ENCODE data around the gene TSHZ2. TPM values are rescaled to one million over a fixed set of nuclear protein-coding genes. Genes with fewer than 3 reads are reported as not detected.

The TSHZ2 gene
- total RNA-seq, 1 donor from 2014 or later: 30.4 TPM

- TF ChIP-seq POLR2A (IDR thresholded peaks at IDR 0.05) (no peak), CTCF (IDR thresholded peaks at IDR 0.05) (no peak), POLR2AphosphoS5 (IDR thresholded peaks at IDR 0.05; ENCODE audit: insufficient read depth in 1 of 2, low read depth in 1 of 2) (no peak)
- H3K4me1 ChIP-seq: no peaks in the 10 kb centered on the region
- no peaks in the 10 kb centered on the region for H3K9me3 ChIP-seq
- no peak overlapping the region for H3K27ac ChIP-seq
- intact Hi-C loops (cut with DNase I): no loop called here
- DNase-seq (ENCODE audit: extremely low spot score in 2 of 2): no peak
- no peak overlapping the region for H3K4me3 ChIP-seq
- no peaks in the 10 kb centered on the region for H3K36me3 ChIP-seq
- no peaks in the 10 kb centered on the region for H3K27me3 ChIP-seq
These were observed 258.9 kb downstream of the TSHZ2 start for GRCh38 chr20:53231061-53231460.

DNA sequence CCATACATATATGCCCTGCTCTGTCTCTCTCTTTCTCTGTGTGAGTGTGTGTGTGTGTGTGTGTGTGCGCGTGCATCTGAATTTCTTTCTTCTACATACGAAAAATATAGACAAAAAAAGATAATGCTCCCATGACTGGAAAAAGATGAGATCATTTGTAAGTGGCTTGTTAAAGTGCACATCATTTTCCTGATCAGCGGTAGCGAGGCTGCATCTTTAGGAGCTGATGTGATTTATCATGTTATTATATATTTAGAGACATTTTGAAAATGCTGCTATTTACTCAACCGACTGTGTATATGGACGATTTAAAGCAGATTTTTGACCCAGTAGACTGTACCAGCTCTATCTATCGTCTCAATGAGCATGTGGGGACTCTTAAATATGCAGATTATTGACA is 265.3 kb downstream of the TSHZ2 start:
- intact Hi-C loops (cut with DNase I): no loop called here
- H3K4me1 ChIP-seq: no peaks in the 10 kb centered on the region

DNA sequence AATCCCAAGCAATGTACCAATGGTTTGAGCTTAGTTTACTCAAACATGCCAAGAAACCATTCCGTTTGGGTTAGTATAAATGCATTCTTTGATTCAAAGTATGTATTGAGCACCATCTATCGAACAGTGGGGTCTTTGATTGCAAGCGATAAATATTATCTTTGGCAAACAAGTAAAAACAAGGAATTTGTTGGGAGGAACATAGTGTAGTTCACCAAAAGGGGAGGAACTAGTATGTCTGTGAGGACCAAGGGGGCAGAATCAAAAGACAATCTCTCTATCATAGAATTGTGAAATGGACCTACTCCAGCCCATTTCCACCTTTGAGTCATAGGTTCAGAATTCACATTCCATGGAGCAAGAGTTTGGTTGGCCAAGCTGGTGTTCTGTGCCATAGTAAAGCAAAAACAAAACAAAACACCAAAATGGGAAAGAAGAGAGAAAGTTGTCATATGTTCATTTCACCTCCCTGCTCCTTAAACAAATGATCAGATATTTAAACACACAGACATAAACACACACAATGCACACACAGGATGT is 266.0 kb downstream of the TSHZ2 start:
- no peaks in the 10 kb centered on the region for H3K36me3 ChIP-seq
- intact Hi-C loops (cut with DNase I): no loop called here
- TF ChIP-seq POLR2AphosphoS5 (IDR thresholded peaks at IDR 0.05; ENCODE audit: insufficient read depth in 1 of 2, low read depth in 1 of 2): no peak
- TF ChIP-seq CTCF (IDR thresholded peaks at IDR 0.05): no peak
- TF ChIP-seq POLR2A (IDR thresholded peaks at IDR 0.05): no peak

More for the DNA sequence above, 265.3 kb downstream of the TSHZ2 start:
- Histone ChIP-seq H3K36me3 (no peaks in the 10 kb centered on the region), H3K9me3 (no peaks in the 10 kb centered on the region), H3K27ac (no peak overlapping the region), H3K4me3 (no peak overlapping the region), H3K27me3 (no peaks in the 10 kb centered on the region)
- no peak for DNase-seq (ENCODE audit: extremely low spot score in 2 of 2)
- no peak for TF ChIP-seq CTCF (IDR thresholded peaks at IDR 0.05)
- no peak for TF ChIP-seq POLR2A (IDR thresholded peaks at IDR 0.05)
- no peak for TF ChIP-seq POLR2AphosphoS5 (IDR thresholded peaks at IDR 0.05; ENCODE audit: insufficient read depth in 1 of 2, low read depth in 1 of 2)

GRCh38 chr20:53243152-53243551 is 271.0 kb downstream of the TSHZ2 start:
- Histone ChIP-seq H3K9me3 (no peaks in the 10 kb centered on the region), H3K4me1 (no peaks in the 10 kb centered on the region), H3K36me3 (no peaks in the 10 kb centered on the region), H3K27me3 (no peaks in the 10 kb centered on the region), H3K27ac (no peak overlapping the region), H3K4me3 (no peak overlapping the region)
- intact Hi-C loops (cut with DNase I): no loop called here
- no peak for TF ChIP-seq CTCF (IDR thresholded peaks at IDR 0.05)
- TF ChIP-seq POLR2AphosphoS5 (IDR thresholded peaks at IDR 0.05; ENCODE audit: insufficient read depth in 1 of 2, low read depth in 1 of 2): no peak
- no peak for TF ChIP-seq POLR2A (IDR thresholded peaks at IDR 0.05)
- DNase-seq (ENCODE audit: extremely low spot score in 2 of 2): no peak

More for the DNA sequence above, 266.0 kb downstream of the TSHZ2 start:
- no peak for DNase-seq (ENCODE audit: extremely low spot score in 2 of 2)
- Histone ChIP-seq H3K4me3 (no peak overlapping the region), H3K9me3 (no peaks in the 10 kb centered on the region), H3K27ac (no peak overlapping the region), H3K4me1 (no peaks in the 10 kb centered on the region), H3K27me3 (no peaks in the 10 kb centered on the region)

GRCh38 chr20:53244711-53245110 is 272.6 kb downstream of the TSHZ2 start:
- Histone ChIP-seq H3K36me3 (no peaks in the 10 kb centered on the region), H3K4me1 (no peaks in the 10 kb centered on the region), H3K27me3 (no peaks in the 10 kb centered on the region), H3K4me3 (no peak overlapping the region), H3K9me3 (no peaks in the 10 kb centered on the region), H3K27ac (no peak overlapping the region)
- no peak for DNase-seq (ENCODE audit: extremely low spot score in 2 of 2)
- TF ChIP-seq CTCF (IDR thresholded peaks at IDR 0.05) (no peak), POLR2AphosphoS5 (IDR thresholded peaks at IDR 0.05; ENCODE audit: insufficient read depth in 1 of 2, low read depth in 1 of 2) (no peak), POLR2A (IDR thresholded peaks at IDR 0.05) (no peak)
- intact Hi-C loops (cut with DNase I): no loop called here

All from vagina (tissue), 2 donors.